Activated CD4-positive, alpha-beta T cell treated with anti-CD3 and anti-CD28 coated beads for 36 hours (primary cell): ENCODE data around the gene C15orf61. TPM values are rescaled to one million over a fixed set of nuclear protein-coding genes. Genes with fewer than 3 reads are reported as not detected.

Source experiments
- ATAC-seq: fragments of 200-7000 bp; cut with Tn5 transposase; one replicate; pipeline ENCODE4 v1.10.0; 2021; ENCODE audit warnings: mild to moderate bottlenecking, moderate library complexity
- CTCF ChIA-PET: fragments of 350-600 bp; sonication (Branson Sonifier 250); formaldehyde crosslinking; loops from one replicate; lab custom pipeline; 2021; ENCODE audit warnings: antibody characterized with exemption; lab: Charles Lee
- POLR2A ChIA-PET: fragments of 350-600 bp; sonication (Branson Sonifier 250); formaldehyde crosslinking; loops from one replicate; lab custom pipeline; 2021; ENCODE audit warnings: antibody characterized with exemption, inconsistent platforms; lab: Charles Lee
- DNase-seq: peaks from one replicate; pipeline ENCODE4 v3.0.0-alpha.2; 2020
- H3K27ac Mint-ChIP-seq: one replicate; pipeline ENCODE4 v1.8.0; 2021; ENCODE audit warnings: mixed read lengths
- H3K27me3 Mint-ChIP-seq: one replicate; pipeline ENCODE4 v1.8.0; 2021; ENCODE audit warnings: mixed read lengths
- H3K36me3 Mint-ChIP-seq: one replicate; pipeline ENCODE4 v1.8.0; 2021; ENCODE audit warnings: low read depth, mixed read lengths
- H3K4me1 Mint-ChIP-seq: one replicate; pipeline ENCODE4 v1.8.0; 2021; ENCODE audit warnings: mixed read lengths
- H3K4me3 Mint-ChIP-seq: one replicate; pipeline ENCODE4 v1.8.0; 2021; ENCODE audit warnings: mild to moderate bottlenecking, moderate library complexity, mixed read lengths
- H3K9me3 Mint-ChIP-seq: one replicate; pipeline ENCODE4 v1.8.0; 2021; ENCODE audit warnings: low read depth, mixed read lengths
- intact Hi-C, 2 experiments: fragments of 100-400 bp; cut with DNase I in 1 of 2; cut with micrococcal nuclease in 1 of 2; formaldehyde crosslinking; loops; one replicate each; pipeline versions ENCODE4 v1.14.2 to v1.15.1; 2022 to 2024; cut with DNase I, micrococcal nuclease
- total RNA-seq, 2 experiments: library from RNA; stranded (reverse); gene quantifications; one replicate each; pipeline ENCODE4 v1.2.3, GENCODE V29; 2021

The C15orf61 gene
- total RNA-seq, 2 experiments from 2014 or later = 3.4 to 5.0 TPM

- ChIA-PET POLR2A (no interaction called here), CTCF (interaction anchor here (0.7 kb wide), 1 partner anchor 445 kb away, joined by 3 read pairs; no protein-coding TSS in a partner anchor)
- intact Hi-C loops = no loop called here
- H3K27ac Mint-ChIP-seq = no peak overlapping the region
- DNase-seq = no peak
- H3K9me3 Mint-ChIP-seq = no peaks in the 10 kb centered on the region
- H3K4me3 Mint-ChIP-seq = no peak overlapping the region
- no peak for ATAC-seq
- no peaks in the 10 kb centered on the region for H3K27me3 Mint-ChIP-seq
- H3K36me3 Mint-ChIP-seq = peaks cover 29% of the 10 kb centered on the region
- peaks cover 7% of the 10 kb centered on the region for H3K4me1 Mint-ChIP-seq
Measured at GRCh38 chr15:67515557-67515956, 5.4 kb upstream of the C15orf61 start.

GRCh38 chr15:67520321-67521028, 456 bp upstream of the C15orf61 start:
- Mint-ChIP-seq H3K9me3 (no peaks in the 10 kb centered on the region), H3K27ac (peak overlapping the region; percentile 94), H3K36me3 (peaks cover 8% of the 10 kb centered on the region), H3K4me3 (peak overlapping the region; percentile 96), H3K27me3 (no peaks in the 10 kb centered on the region), H3K4me1 (peaks cover 21% of the 10 kb centered on the region)
- POLR2A ChIA-PET = interaction anchor here (0.6 to 1.6 kb wide), 3 partner anchors 11 to 709 kb away, joined by 3 to 10 read pairs (median 7); no protein-coding TSS in a partner anchor
- intact Hi-C loops = loop anchor here (1.0 to 5.0 kb wide), 10 partner anchors 22 to 1133 kb away; partner anchors contain the start of genes RNU6-1 (in 2 of the 2), AAGAB (in 1 of the 2), CLN6 (in 1 of the 2) and FEM1B (in 1 of the 2)
- DNase-seq = no peak
- CTCF ChIA-PET = interaction anchor here (0.7 to 1.0 kb wide), 3 partner anchors 14 to 483 kb away, joined by 3 read pairs; no protein-coding TSS in a partner anchor
- no peak for ATAC-seq

GRCh38 chr15:67521783-67522568, 1.0 kb downstream of the C15orf61 start:
- peaks cover 21% of the 10 kb centered on the region for H3K4me1 Mint-ChIP-seq
- CTCF ChIA-PET = interaction anchor here (0.9 to 1.3 kb wide), 4 partner anchors 9 to 319 kb away, joined by 3 to 5 read pairs (median 4); no protein-coding TSS in a partner anchor
- H3K9me3 Mint-ChIP-seq = no peaks in the 10 kb centered on the region
- no peak for DNase-seq
- intact Hi-C loops = loop anchor here (1.0 to 5.0 kb wide), 12 partner anchors 9 to 1135 kb away; partner anchors contain the start of genes MAP2K5 (in 2 of the 2), RNU6-1 (in 2 of the 2), AAGAB (in 1 of the 2) and CLN6 (in 1 of the 2)
- no peaks in the 10 kb centered on the region for H3K27me3 Mint-ChIP-seq
- peak; percentile 25 for ATAC-seq
- H3K36me3 Mint-ChIP-seq = peaks cover 7% of the 10 kb centered on the region
- H3K4me3 Mint-ChIP-seq = peak overlapping the region; percentile 96
- POLR2A ChIA-PET = interaction anchor here (0.5 to 1.6 kb wide), 3 partner anchors 9 to 543 kb away, joined by 3 to 7 read pairs (median 3); no protein-coding TSS in a partner anchor
- H3K27ac Mint-ChIP-seq = peak overlapping the region; percentile 98

GRCh38 chr15:67523330-67523729, 2.4 kb downstream of the C15orf61 start:
- Mint-ChIP-seq H3K4me1 (peaks cover 21% of the 10 kb centered on the region), H3K27ac (no peak overlapping the region), H3K4me3 (peak overlapping the region; percentile 96), H3K36me3 (peaks cover 7% of the 10 kb centered on the region), H3K9me3 (no peaks in the 10 kb centered on the region), H3K27me3 (no peaks in the 10 kb centered on the region)
- no peak for ATAC-seq
- intact Hi-C loops = loop anchor here (2.0 to 5.0 kb wide), 3 partner anchors 19 to 1136 kb away; partner anchors contain the start of genes MAP2K1 (in 1 of the 2) and MAP2K5 (in 1 of the 2)
- ChIA-PET POLR2A (no interaction called here), CTCF (no interaction called here)
- no peak for DNase-seq

- intact Hi-C loops = loop anchor here in 1 of 2 experiments (5.0 kb wide), 2 partner anchors 238 to 1137 kb away; partner anchors contain the start of gene MAP2K1
- Mint-ChIP-seq H3K9me3 (no peaks in the 10 kb centered on the region), H3K27ac (no peak overlapping the region), H3K4me3 (no peak overlapping the region), H3K36me3 (peaks cover 4% of the 10 kb centered on the region), H3K27me3 (no peaks in the 10 kb centered on the region), H3K4me1 (peaks cover 21% of the 10 kb centered on the region)
- no peak for DNase-seq
- POLR2A ChIA-PET = no interaction called here
- ATAC-seq = no peak
- CTCF ChIA-PET = no interaction called here
Measured at GRCh38 chr15:67524235-67524634, 3.3 kb downstream of the C15orf61 start.

- Mint-ChIP-seq H3K27ac (no peak overlapping the region), H3K4me3 (no peak overlapping the region), H3K36me3 (peaks cover 4% of the 10 kb centered on the region), H3K9me3 (no peaks in the 10 kb centered on the region), H3K27me3 (no peaks in the 10 kb centered on the region), H3K4me1 (peaks cover 14% of the 10 kb centered on the region)
- POLR2A ChIA-PET = no interaction called here
- CTCF ChIA-PET = interaction anchor here (1.8 kb wide), 1 partner anchor 72 kb away, joined by 5 read pairs; no protein-coding TSS in a partner anchor
- DNase-seq (no peak), ATAC-seq (no peak)
- intact Hi-C loops = no loop called here
Measured at GRCh38 chr15:67528513-67528912, 7.6 kb downstream of the C15orf61 start.

GRCh38 chr15:67531379-67531914, 10.5 kb downstream of the C15orf61 start:
- Mint-ChIP-seq H3K27ac (no peak overlapping the region), H3K27me3 (no peaks in the 10 kb centered on the region), H3K36me3 (peaks cover 2% of the 10 kb centered on the region), H3K9me3 (no peaks in the 10 kb centered on the region), H3K4me1 (peaks cover 16% of the 10 kb centered on the region), H3K4me3 (no peak overlapping the region)
- DNase-seq (no peak), ATAC-seq (peak; percentile 91)
- POLR2A ChIA-PET = interaction anchor here (0.6 to 1.0 kb wide), 3 partner anchors 10 to 1713 kb away, joined by 3 to 7 read pairs (median 3); partner anchors contain the start of gene C15orf61
- CTCF ChIA-PET = interaction anchor here (0.7 to 1.0 kb wide), 2 partner anchors 9 to 588 kb away, joined by 4 to 5 read pairs; no protein-coding TSS in a partner anchor
- intact Hi-C loops = loop anchor here (1.0 kb wide), 2 partner anchors 9 to 36 kb away; no protein-coding TSS in a partner anchor

- no peak for ATAC-seq
- peaks cover 19% of the 10 kb centered on the region for H3K4me1 Mint-ChIP-seq
- no peak for DNase-seq
- intact Hi-C loops = no loop called here
- no peak overlapping the region for H3K27ac Mint-ChIP-seq
- no peaks in the 10 kb centered on the region for H3K9me3 Mint-ChIP-seq
- peaks cover 2% of the 10 kb centered on the region for H3K36me3 Mint-ChIP-seq
- ChIA-PET POLR2A (interaction anchor here (0.5 kb wide), 1 partner anchor 88 kb away, joined by 3 read pairs; no protein-coding TSS in a partner anchor), CTCF (interaction anchor here (0.7 to 0.9 kb wide), 2 partner anchors 307 to 660 kb away, joined by 3 to 4 read pairs; no protein-coding TSS in a partner anchor)
- no peak overlapping the region for H3K4me3 Mint-ChIP-seq
- no peaks in the 10 kb centered on the region for H3K27me3 Mint-ChIP-seq
Measured at GRCh38 chr15:67533873-67534272, 12.9 kb downstream of the C15orf61 start.

- ATAC-seq = no peak
- intact Hi-C loops = no loop called here
- Mint-ChIP-seq H3K27ac (no peak overlapping the region), H3K4me3 (no peak overlapping the region), H3K4me1 (peaks cover 23% of the 10 kb centered on the region), H3K9me3 (no peaks in the 10 kb centered on the region), H3K27me3 (no peaks in the 10 kb centered on the region), H3K36me3 (peaks cover 2% of the 10 kb centered on the region)
- POLR2A ChIA-PET = interaction anchor here (0.5 kb wide), 1 partner anchor 89 kb away, joined by 3 read pairs; no protein-coding TSS in a partner anchor
- CTCF ChIA-PET = interaction anchor here (0.5 to 0.9 kb wide), 3 partner anchors 307 to 660 kb away, joined by 3 to 4 read pairs (median 4); no protein-coding TSS in a partner anchor
- no peak for DNase-seq
Measured at GRCh38 chr15:67534360-67534759, 13.4 kb downstream of the C15orf61 start.

- Mint-ChIP-seq H3K9me3 (no peaks in the 10 kb centered on the region), H3K4me3 (no peak overlapping the region), H3K4me1 (peaks cover 26% of the 10 kb centered on the region), H3K36me3 (no peaks in the 10 kb centered on the region), H3K27ac (no peak overlapping the region), H3K27me3 (no peaks in the 10 kb centered on the region)
- intact Hi-C loops = no loop called here
- DNase-seq (no peak), ATAC-seq (no peak)
- ChIA-PET CTCF (interaction anchor here (0.7 kb wide), 1 partner anchor 616 kb away, joined by 4 read pairs; no protein-coding TSS in a partner anchor), POLR2A (no interaction called here)
Measured at GRCh38 chr15:67537771-67538170, 16.8 kb downstream of the C15orf61 start.
